ENCODE data around the gene SLC9A3.
"Not testable (repeated sequence)": the region's sequence is repeated elsewhere in the genome, so short reads cannot be mapped to it uniquely, and the experiment has no call there.

Gene SLC9A3

DNA sequence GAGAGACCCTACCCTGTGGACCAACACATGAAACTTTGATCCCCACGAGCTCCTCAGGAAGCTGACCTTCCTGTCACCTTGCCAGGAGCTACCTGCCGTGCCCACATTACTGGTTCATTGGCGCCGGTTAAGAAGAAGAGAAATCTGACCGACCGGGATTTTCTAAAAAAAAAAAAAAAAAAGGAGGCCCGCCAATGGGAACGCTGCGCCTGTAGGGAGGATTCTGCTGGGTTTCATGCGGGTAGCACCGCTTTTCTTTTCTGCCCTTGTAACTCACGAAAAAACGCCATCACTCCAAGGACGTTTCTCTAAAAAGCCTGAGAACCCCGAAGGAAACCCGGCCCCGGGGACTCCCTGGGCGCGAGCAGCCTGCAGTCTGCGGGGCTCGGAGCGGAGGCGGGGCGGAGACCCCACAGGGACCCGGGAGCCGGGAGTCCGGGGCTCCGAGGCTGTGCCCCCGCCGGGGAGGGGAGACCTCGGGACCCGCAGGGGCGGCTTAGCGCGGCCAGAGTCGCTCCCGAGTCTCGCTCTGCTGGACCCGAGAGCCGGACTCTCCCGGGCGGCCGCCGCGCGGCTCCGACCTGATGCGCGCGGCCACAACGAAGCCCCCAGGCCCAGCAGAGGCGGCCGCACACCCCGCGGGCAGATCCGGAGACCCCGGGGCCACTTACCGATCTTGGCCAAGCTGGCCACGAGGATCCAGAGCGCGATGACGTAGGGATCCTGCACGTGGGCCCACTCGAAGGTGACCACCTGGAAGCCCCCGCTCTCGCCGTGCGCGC lies 617 bp downstream of the SLC9A3 start:
- DNase-seq, result peak; percentile 18

DNA sequence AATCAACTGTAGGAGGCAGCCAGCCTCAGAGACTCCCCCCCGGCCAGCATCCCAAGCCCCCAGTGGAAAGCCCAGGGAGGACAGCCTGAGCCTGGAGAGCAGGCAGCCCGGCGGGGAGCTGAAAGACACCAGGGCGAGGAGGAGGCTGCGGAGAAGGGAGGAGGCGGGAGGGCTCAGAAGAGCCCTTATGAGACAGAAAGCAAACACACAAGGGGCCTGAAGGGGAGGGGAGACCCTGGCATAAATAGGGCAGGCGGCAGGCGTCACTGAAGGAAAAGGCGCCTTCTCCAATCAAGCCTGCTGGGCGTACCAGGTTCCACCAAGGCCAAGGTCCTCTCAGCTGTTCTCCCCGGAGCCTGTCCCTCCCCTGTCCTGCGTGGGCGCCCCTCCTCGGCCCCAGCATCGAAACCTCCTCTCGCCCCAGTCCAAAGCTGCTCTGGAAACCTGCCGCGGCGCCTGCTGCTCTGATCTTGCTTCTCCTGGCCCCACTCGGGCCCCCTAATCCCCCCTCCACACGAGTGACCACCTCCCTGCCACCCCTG lies 1.3 kb downstream of the SLC9A3 start:
- DNase-seq, result peak; percentile 55

DNA sequence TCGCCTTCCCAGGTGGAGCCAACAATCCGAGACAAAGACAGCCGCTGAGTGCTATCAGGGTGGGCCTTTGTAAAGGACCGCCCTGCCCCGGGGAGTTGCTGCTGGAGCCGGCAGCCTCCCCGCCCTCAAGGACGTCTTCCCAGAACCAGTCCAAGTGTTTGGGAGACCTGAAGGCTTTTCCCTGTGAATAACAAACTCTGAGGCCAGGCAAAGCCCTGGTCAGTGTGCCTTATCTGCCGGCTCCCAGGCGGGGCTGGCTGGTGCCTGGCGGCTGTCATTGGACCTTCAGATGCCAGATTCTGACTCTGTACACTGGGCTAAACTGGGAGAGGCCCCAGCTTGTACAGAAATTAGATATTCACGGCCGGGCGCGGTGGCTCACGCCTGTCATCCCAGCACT lies 2.1 kb downstream of the SLC9A3 start:
- no peak for DNase-seq

DNA sequence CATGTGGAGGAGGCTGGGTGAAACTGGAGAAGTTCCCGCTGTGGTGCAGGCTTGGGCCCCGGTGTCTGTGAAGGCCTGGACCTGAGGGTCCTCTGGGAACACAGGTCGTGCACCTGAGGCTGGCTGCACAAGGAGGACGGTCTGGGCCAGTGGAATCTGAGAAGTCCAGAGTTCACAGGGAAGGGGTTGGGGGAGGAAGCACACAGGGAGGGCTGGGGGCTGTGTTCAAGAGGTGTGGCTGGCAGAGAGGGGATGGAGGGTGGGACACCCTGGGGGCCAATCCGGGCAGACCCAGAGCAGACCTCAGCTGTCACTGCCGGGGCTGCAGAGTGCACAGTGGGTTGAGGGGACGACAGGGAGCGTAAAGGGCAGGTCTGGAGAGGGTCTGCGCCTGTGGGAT lies 2.6 kb downstream of the SLC9A3 start:
- DNase-seq, result no peak

DNA sequence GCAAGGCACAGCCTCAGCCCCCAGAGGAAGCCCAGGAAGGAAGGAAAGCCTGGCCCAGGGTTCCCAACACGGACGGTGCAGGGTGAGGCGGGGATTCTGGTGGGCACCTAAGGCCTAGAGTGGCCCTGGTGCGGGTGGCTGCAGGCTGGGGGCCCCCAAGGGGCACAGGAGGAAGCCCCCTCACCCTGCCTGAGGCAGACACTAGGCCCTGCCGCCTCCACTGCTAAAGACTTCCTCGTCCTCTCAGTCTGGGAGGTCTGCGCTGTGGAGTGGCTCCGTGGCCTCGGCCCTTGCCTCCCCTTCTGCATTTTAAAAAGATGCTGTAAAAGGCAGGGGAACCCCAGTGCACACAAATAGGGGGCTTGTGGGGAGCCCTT lies 3.4 kb downstream of the SLC9A3 start:
- DNase-seq, result no peak

- no peak for DNase-seq
Measured at GRCh38 chr5:520196-520849, 3.9 kb downstream of the SLC9A3 start.

GRCh38 chr5:518721-519120 lies 5.5 kb downstream of the SLC9A3 start:
- DNase-seq, result no peak

- no peak for DNase-seq
Measured at GRCh38 chr5:517535-518100, 6.6 kb downstream of the SLC9A3 start.

DNA sequence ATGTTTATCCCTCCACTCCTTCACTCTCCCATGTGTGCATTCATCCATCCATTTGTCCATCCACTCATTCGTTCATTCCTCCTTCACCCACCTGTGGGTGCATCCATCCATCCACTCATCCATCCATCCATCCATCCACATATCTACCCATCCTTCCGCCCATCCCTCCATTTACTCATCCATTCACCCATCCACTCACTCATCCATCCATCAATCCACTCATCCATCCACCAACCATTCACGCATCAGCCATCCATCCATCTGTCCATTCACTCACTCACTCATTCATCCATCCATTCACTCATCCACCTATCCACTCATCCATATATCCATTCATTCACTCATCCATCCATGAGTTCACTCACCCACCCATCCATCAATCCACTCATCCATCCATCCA lies 7.3 kb downstream of the SLC9A3 start:
- no peak for DNase-seq

GRCh38 chr5:516338-516925 lies 7.8 kb downstream of the SLC9A3 start:
- no peak for DNase-seq

- DNase-seq, result no peak
Measured at GRCh38 chr5:515273-515836, 8.9 kb downstream of the SLC9A3 start.

DNA sequence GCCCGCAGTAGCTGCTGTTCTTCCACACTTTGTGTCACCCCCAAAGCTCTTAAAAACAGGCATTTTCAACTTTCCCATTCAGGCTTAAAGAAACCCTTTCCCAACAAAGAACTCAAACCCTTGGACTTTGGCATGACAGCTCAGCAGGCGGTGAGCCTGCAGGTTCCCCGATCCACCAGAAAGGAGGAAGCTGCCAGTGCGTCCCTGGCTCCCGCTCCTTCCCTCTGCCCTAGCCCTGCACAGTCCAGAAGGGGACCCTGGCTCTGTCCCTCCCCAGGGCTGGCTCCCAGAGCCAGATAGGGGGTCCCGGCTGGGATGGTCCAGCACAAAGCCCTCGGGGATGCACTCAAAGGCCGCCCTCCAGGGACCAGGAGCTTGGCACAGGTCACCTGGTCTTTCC lies 9.6 kb downstream of the SLC9A3 start:
- DNase-seq, result no peak

GRCh38 chr5:514101-514485 lies 10.2 kb downstream of the SLC9A3 start:
- DNase-seq, result no peak

DNA sequence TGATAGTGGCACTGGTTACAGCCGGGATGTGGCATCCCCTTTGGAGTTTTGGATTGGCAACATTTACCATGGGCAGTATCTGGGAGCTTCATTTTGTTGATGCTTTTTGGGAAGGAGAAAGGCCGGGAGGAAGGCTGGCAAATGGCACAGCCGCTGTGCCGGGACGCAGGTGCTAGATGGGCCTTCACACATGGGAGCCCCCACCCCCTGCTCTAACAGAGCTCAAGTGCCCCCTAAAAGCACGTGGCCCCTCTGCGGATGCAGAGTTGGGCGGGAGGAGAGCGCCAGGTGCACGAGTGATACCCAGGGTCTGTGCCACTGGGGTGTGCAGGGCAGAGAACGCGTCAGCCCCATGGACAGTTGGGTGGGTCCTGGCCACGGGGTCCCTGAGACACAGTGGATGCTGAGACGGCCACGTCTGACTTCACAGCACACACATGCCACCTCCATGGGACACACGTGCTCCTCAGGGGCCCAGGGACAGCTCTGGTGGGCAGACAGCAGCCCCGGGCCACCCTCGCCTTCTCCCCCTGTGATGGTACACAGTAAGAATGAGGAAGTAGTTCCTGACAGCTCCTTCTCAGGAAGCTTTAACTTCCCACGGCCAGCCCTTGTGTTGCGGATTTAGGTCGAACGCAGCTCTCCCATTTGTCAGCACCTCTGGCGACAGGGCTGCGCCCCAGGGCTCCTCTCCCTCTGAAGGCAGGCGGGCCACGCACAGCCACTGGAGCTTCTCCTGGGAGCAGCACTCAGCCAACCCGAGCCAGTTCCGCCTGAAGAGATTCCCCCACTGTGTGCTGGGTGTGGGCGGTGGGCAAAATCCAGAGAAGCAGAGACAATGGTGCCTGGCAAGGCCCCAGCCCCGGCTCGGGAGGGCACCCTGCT lies 10.8 kb downstream of the SLC9A3 start:
- DNase-seq, result no peak

DNA sequence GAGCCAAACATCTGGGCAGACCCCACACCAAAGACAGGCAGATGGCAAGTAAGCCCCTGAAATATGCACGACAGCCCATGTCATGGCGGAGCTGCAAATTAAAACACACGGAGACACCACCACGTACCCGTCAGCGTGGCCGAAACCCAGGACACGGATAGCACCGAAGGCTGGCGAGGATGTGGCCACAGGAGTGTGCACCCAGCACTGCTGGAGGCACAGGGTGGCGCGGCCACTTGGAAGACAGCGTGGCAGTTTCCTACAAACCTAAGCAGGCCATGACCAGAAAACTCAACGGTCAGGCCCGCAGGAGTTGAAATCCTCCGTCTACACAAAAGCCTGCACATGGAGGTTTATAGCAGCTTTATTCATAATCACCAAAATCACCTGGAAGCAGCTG lies 12.8 kb downstream of the SLC9A3 start:
- DNase-seq, result no peak

DNA sequence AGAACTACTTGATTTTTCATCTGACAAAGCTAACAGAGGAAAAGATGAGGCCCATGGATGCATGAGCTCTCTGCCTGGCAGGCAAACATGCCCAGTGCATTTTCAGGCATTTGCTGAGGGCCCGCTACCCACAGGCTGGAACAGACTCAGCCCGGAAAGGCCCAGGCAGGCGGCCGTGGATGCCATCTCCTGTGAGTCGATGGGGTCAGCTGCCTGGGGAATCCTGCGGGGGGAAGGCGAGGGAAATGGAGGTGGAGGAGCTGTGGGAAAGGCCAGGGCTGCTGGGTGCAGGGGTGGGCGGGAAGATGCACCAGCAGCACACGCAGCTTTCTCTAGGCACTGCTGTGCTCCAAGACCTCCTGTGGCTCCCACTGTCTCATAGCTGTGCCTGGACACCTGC lies 13.7 kb downstream of the SLC9A3 start:
- DNase-seq, result no peak

DNA sequence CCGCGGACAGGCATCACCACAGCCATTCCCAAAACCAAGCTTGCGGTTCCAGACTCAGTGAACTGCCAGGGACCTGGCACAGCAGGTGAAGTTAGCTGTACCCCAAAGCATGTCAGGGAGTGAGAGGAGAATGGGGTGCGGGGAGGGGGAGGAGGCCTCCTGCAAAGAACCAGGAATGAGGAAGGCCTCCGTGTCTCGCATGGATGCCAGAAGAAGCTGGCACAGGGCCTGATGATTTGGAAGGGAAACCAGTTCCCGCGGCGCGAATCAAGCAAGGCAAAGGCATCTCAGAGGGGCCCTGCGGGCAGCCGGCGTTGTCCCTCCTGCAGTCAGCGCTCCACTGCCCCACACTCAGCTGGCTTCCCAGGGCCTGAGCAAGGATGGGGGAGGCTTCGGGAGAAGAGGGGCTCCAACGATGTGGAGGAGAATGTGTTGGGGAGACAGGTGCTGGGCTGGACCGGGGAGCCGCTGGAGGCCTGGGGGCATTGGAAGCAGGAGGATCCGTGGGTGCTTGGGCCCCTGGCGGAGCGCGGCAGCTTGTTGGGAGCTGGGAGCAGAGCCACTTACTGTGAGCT lies 14.6 kb downstream of the SLC9A3 start:
- DNase-seq, result no peak

DNA sequence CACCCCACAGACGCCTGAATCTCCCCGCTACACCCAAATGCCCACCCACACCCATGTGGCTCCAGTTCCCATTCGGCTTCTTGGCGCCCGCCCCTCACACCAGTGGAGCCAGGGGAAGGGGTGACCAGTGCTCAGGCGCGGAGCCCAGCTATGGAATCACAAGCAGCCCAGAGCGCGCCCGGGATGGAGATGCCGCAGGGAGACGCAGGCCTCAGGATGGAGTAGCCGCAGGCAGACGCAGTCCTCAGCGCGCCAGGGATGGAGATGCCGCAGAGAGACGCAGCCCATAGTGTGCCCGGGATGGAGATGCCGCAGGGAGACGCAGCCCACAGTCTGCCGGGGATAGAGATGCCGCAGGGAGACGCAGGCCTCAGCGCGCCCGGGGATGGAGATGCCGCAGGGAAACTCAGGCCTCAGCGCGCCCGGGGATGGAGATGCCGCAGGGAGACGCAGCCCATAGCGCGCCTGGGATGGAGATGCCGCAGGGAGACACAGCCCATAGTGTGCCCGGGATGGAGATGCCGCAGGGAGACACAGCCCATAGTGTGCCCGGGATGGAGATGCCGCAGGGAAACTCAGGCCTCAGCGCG lies 16.2 kb downstream of the SLC9A3 start:
- DNase-seq, result not testable (repeated sequence)

- DNase-seq, result peak; percentile 28
Measured at GRCh38 chr5:505951-506525, 18.2 kb downstream of the SLC9A3 start.

DNA sequence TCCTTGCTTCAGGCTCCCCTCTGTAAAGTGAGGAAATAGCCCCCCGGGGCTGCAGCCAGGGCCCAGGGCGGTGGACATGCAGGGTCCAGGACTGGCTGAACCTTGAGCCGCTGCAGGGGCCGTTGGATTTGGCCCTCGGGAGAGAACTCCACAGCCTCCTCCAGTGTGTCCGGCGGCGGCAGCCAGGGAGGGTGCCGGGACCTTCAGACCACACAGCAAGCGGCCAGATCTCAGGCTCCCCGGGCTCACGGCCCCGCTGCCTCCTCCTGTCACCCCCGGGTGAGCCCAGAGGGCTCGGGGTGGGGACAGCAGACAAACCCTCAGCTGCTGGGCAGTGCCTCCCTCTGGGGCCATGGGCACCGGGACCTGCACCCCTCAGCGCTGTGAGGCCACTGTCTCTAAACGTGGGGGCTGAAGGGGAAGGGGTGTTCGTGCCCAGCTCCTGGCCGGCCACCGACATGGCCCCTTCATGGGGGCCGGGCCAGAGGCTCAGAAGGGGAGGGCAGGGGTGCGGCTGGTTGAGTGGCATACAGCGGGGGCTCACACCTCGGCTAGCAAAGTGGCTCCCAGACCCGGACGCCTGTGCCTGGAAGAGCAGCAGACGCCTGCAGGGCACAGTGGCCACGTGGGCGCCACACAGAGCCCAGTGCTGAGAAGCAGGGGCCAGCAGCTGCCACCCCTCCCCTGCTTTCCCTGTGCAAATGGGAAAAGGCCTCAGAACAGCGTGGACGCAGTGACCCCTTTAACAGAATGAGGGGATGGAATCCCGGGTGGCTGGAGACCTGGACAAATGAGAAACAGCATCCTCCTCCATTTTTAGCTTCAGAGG lies 19.7 kb downstream of the SLC9A3 start:
- no peak for DNase-seq

Measured in NCI-H1105 (cell line).